Lower leg skin (tissue), 3 donors: ENCODE measurements around the gene SMOC1.

ENCODE experiments used
- CTCF ChIP-seq, 3 donors: fragments of 450-650 bp; IDR thresholded peaks; one replicate each; pipeline ENCODE4 v1.5.1; 2016; ENCODE audit warnings: antibody characterized with exemption in 3 of 3, mild to moderate bottlenecking in 3 of 3, moderate library complexity in 2 of 3
- POLR2A ChIP-seq, 2 donors: fragments of 450-650 bp; IDR thresholded peaks; one replicate each; pipeline ENCODE4 v1.6.1; 2016 to 2017; ENCODE audit warnings: antibody characterized with exemption in 2 of 2, mild to moderate bottlenecking in 1 of 2, moderate library complexity in 1 of 2

DNA sequence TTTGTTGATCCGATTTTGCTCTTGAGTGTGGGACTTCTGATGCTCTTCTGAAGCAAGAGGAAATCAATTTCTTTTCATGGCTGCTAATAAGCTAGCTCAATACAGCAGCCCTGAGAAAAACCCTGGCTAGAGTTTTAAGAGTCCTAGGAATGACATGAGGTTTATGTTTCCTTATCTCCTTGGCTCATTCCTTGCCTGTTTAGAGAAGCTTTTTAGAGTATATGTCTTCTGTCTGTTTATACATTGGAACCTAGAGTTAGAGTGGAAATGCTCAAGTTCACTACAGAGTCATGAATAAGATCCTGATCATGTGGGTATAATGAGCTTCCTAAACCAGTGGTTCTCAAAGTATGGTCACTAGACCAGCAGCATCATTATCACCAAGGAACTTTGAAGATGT is 34.5 kb downstream of the SMOC1 start:
- TF ChIP-seq CTCF (IDR thresholded peaks at IDR 0.05) (no peak), POLR2A (IDR thresholded peaks at IDR 0.05) (no peak)
